Keratinocyte (primary cell): Measurements from ENCODE around the gene NAA16. TPM values are rescaled to one million over a fixed set of nuclear protein-coding genes. Genes with fewer than 3 reads are reported as not detected.

ENCODE experiments used
- DNase-seq: peaks from one replicate; pipeline ENCODE4 v3.0.0-alpha.2; 2011; ENCODE audit warnings: low read depth, missing footprints, low spot score
- FAIRE-seq: peaks from 2 replicates; lab custom pipeline; 2011; peaks lifted over from hg19 to GRCh38; lab: Jason Lieb, UNC
- H2AFZ ChIP-seq: 2 replicates; pipeline ENCODE4 v1.6.0; 2012; ENCODE audit warnings: low read length, control low read depth, inconsistent platforms; ENCODE audit not compliant: control insufficient read depth
- H3K27ac ChIP-seq: 2 replicates; pipeline ENCODE4 v1.5.1; 2011; ENCODE audit warnings: low read length; ENCODE audit not compliant: control insufficient read depth, insufficient read depth
- H3K27me3 ChIP-seq: 3 replicates; pipeline ENCODE4 v1.6.0; 2011; ENCODE audit warnings: low read length; ENCODE audit not compliant: control insufficient read depth, insufficient read depth; ENCODE audit errors: extremely low read depth
- H3K36me3 ChIP-seq, 2 experiments: 2 replicates in 1 of 2; 3 replicates in 1 of 2; pipeline ENCODE4 v1.5.1; 2011; ENCODE audit warnings: low read length in 2 of 2, mild to moderate bottlenecking in 1 of 2; ENCODE audit not compliant: control insufficient read depth in 2 of 2, insufficient read depth in 2 of 2; ENCODE audit errors: extremely low read depth in 1 of 2
- H3K4me1 ChIP-seq: 3 replicates; pipeline ENCODE4 v1.5.1; 2011; ENCODE audit warnings: low read length; ENCODE audit not compliant: control insufficient read depth, insufficient read depth; ENCODE audit errors: extremely low read depth
- H3K4me2 ChIP-seq: 3 replicates; pipeline ENCODE4 v1.6.0; 2011; ENCODE audit warnings: low read depth, low read length; ENCODE audit not compliant: control insufficient read depth, insufficient read depth; ENCODE audit errors: extremely low read depth
- H3K4me3 ChIP-seq, 3 experiments: fragments of 200-600 bp in 1 of 3; sonication (generic) in 1 of 3; 2 replicates in 2 of 3; 3 replicates in 1 of 3; pipeline ENCODE4 v1.5.1; 2011 to 2016; ENCODE audit warnings: low read length in 3 of 3, mild to moderate bottlenecking in 3 of 3, control low read depth in 2 of 3, inconsistent platforms in 1 of 3, low read depth in 1 of 3, mixed read lengths in 1 of 3, mixed run types in 1 of 3, moderate library complexity in 1 of 3; ENCODE audit not compliant: control insufficient read depth in 2 of 3, insufficient read depth in 2 of 3; ENCODE audit errors: extremely low read depth in 1 of 3
- H3K79me2 ChIP-seq: 2 replicates; pipeline ENCODE4 v1.6.0; 2012; ENCODE audit warnings: low read length; ENCODE audit not compliant: control insufficient read depth, insufficient read depth
- H3K9ac ChIP-seq: 3 replicates; pipeline ENCODE4 v1.6.0; 2011; ENCODE audit warnings: low read length; ENCODE audit not compliant: control insufficient read depth, insufficient read depth; ENCODE audit errors: extremely low read depth
- H3K9me1 ChIP-seq: 3 replicates; pipeline ENCODE4 v1.6.0; 2011; ENCODE audit warnings: low read length; ENCODE audit not compliant: control insufficient read depth, insufficient read depth; ENCODE audit errors: extremely low read depth
- H3K9me3 ChIP-seq: 2 replicates; pipeline ENCODE4 v1.5.1; 2012; ENCODE audit warnings: low read depth, low read length; ENCODE audit not compliant: control insufficient read depth
- H4K20me1 ChIP-seq: 3 replicates; pipeline ENCODE4 v1.6.0; 2011; ENCODE audit warnings: low read length; ENCODE audit not compliant: control insufficient read depth, insufficient read depth; ENCODE audit errors: extremely low read depth
- CTCF ChIP-seq, 3 experiments: IDR thresholded peaks in 1 of 3; conservative IDR thresholded peaks in 1 of 3; optimal IDR thresholded peaks in 1 of 3; 2 replicates in 2 of 3; 3 replicates in 1 of 3; pipeline versions ENCODE3 to v1.5.1; 2011; ENCODE audit warnings: low read length in 3 of 3, mild to moderate bottlenecking in 3 of 3, moderate library complexity in 2 of 3, control low read depth in 1 of 3, inconsistent platforms in 1 of 3; ENCODE audit not compliant: insufficient read depth in 2 of 3; ENCODE audit errors: extremely low read depth in 1 of 3
- EZH2 ChIP-seq: IDR thresholded peaks from one replicate; pipeline ENCODE4 v1.6.1; 2012; ENCODE audit warnings: inconsistent platforms, mild to moderate bottlenecking, low read length, moderate library complexity
- dilution Hi-C: fragments of 300-500 bp; cut with MboI; formaldehyde crosslinking; loops from one replicate; pipeline ENCODE4 v1.7.0; 2020; ENCODE audit warnings: low sequenced_read_pairs; ENCODE audit not compliant: extremely low pct_ligation_motif_present
- polyA plus RNA-seq, 5 experiments: library from polyadenylated mRNA; depleted of rRNA in 3 of 5; stranded (reverse) in 3 of 5; stranded (forward) in 1 of 5; unstranded in 1 of 5; fragments of >200 nt; gene quantifications; 1 replicate in 1 of 5; 2 replicates in 3 of 5; 3 replicates in 1 of 5; pipeline versions ENCODE4 v1.2.1 to v1.2.3, GENCODE V29; 2011 to 2012; ENCODE audit warnings: missing spikeins in 2 of 5, low read depth in 1 of 5, low replicate concordance in 1 of 5

The NAA16 gene
- polyA plus RNA-seq, 1 donor (not counting 4 experiments of a cell fraction or from before 2014, with no cell fraction given), result 12.0 TPM

GRCh38 chr13:41291246-41291645 is 19.8 kb upstream of the NAA16 start:
- TF ChIP-seq EZH2, result no peak
- no peak for TF ChIP-seq CTCF (optimal IDR thresholded peaks at IDR 0.05 in 1 of 3, IDR thresholded peaks at IDR 0.05 in 1 of 3, conservative IDR thresholded peaks at IDR 0.05 in 1 of 3; ENCODE audit: extremely low read depth in 1 of 3, insufficient read depth in 2 of 3, low read length in 3 of 3)
- H2AFZ ChIP-seq, result no peak overlapping the region
- H3K27me3 ChIP-seq, result no peaks in the 10 kb centered on the region
- H3K36me3 ChIP-seq, result no peaks in the 10 kb centered on the region
- DNase-seq (no peak), FAIRE-seq (no peak)
- dilution Hi-C loops, result no loop called here
- no peaks in the 10 kb centered on the region for H3K79me2 ChIP-seq
- H3K9me3 ChIP-seq, result no peaks in the 10 kb centered on the region
- no peaks in the 10 kb centered on the region for H3K9me1 ChIP-seq
- no peak overlapping the region for H3K4me3 ChIP-seq
- H4K20me1 ChIP-seq, result no peaks in the 10 kb centered on the region
- H3K9ac ChIP-seq, result no peak overlapping the region
- no peaks in the 10 kb centered on the region for H3K4me1 ChIP-seq
- H3K27ac ChIP-seq, result no peak overlapping the region
- no peak overlapping the region for H3K4me2 ChIP-seq

DNA sequence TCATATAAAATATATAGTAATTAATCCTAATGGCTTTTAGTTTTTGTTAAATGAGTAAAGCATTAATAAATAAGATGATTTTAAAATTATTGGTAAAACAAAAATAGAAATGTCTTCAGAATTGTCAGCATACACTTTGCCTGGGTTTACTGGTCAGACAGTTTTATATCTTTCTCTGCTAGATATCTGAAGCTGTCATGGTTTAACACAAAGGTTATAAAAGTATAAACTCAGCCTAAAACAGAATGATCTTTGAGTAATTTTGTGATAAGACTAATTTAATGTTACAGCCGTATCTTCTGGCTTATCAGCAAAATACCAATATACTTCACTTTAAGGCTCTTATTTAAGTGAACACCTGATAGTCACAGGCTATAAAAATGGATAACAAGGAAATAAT is 17.8 kb upstream of the NAA16 start:
- Histone ChIP-seq H3K36me3 (no peaks in the 10 kb centered on the region), H3K4me2 (no peak overlapping the region), H3K27ac (no peak overlapping the region), H3K79me2 (no peaks in the 10 kb centered on the region), H3K27me3 (no peaks in the 10 kb centered on the region), H3K9ac (no peak overlapping the region), H4K20me1 (no peaks in the 10 kb centered on the region), H3K4me3 (no peak overlapping the region), H3K9me1 (no peaks in the 10 kb centered on the region), H3K9me3 (no peaks in the 10 kb centered on the region), H2AFZ (no peak overlapping the region), H3K4me1 (no peaks in the 10 kb centered on the region)
- TF ChIP-seq CTCF (optimal IDR thresholded peaks at IDR 0.05 in 1 of 3, IDR thresholded peaks at IDR 0.05 in 1 of 3, conservative IDR thresholded peaks at IDR 0.05 in 1 of 3; ENCODE audit: extremely low read depth in 1 of 3, insufficient read depth in 2 of 3, low read length in 3 of 3) (no peak), EZH2 (no peak)
- FAIRE-seq (no peak), DNase-seq (no peak)
- dilution Hi-C loops, result no loop called here
